GM12878 (cell line): ENCODE measurements around the gene ANKRD33B.

Experiments
- EGR1 ChIP-seq, 2 experiments: IDR thresholded peaks; 1 replicate in 1 of 2; 2 replicates in 1 of 2; pipeline ENCODE4 v1.6.1; 2011 to 2012; ENCODE audit warnings: low read depth in 2 of 2, low read length in 2 of 2, borderline replicate concordance in 1 of 2, mild to moderate bottlenecking in 1 of 2, moderate library complexity in 1 of 2
- EP300 ChIP-seq, 2 experiments: fragments of 150-350 bp in 1 of 2; IDR thresholded peaks; 2 replicates each; pipeline ENCODE4 v1.6.1; 2011 to 2012; ENCODE audit warnings: low read depth in 2 of 2, low read length in 2 of 2, borderline replicate concordance in 1 of 2, improper control_type of control experiment in 1 of 2, inconsistent platforms in 1 of 2; ENCODE audit not compliant: control insufficient read depth in 1 of 2
- KDM1A ChIP-seq: fragments of 200-600 bp; sonication (generic); IDR thresholded peaks from 2 replicates; pipeline ENCODE4 v1.6.1; 2016; ENCODE audit warnings: borderline replicate concordance
- KLF5 ChIP-seq: fragments of 450-650 bp; IDR thresholded peaks from 2 replicates; pipeline ENCODE4 v1.6.1; 2014; ENCODE audit warnings: mild to moderate bottlenecking; ENCODE audit not compliant: partially characterized antibody
- POLR2AphosphoS2 ChIP-seq: IDR thresholded peaks from 2 replicates; pipeline ENCODE4 v1.6.1; 2011; ENCODE audit warnings: low read depth, mild to moderate bottlenecking, low read length, improper control_type of control experiment, moderate library complexity
- RAD21 ChIP-seq: IDR thresholded peaks from 2 replicates; pipeline ENCODE4 v1.6.1; 2011; ENCODE audit warnings: mild to moderate bottlenecking, low read depth, low read length, moderate library complexity; ENCODE audit not compliant: insufficient read depth
- SP1 ChIP-seq: IDR thresholded peaks from one replicate; pipeline ENCODE4 v1.6.1; 2011; ENCODE audit warnings: low read depth, low read length
- SRF ChIP-seq, 2 experiments: IDR thresholded peaks; 2 replicates each; pipeline ENCODE4 v1.6.1; 2011; ENCODE audit warnings: low read depth in 2 of 2, low read length in 2 of 2, mild to moderate bottlenecking in 1 of 2, moderate library complexity in 1 of 2
- TF ChIP-seq, protein P1 (sequence below), 3 experiments: IDR thresholded peaks in 2 of 3; conservative IDR thresholded peaks in 1 of 3; 2 replicates each; pipeline ENCODE4 v1.5.1; 2011; ENCODE audit warnings: low read depth in 3 of 3, low read length in 3 of 3, mild to moderate bottlenecking in 3 of 3, control low read depth in 2 of 3, moderate library complexity in 2 of 3, inconsistent platforms in 1 of 3, mixed read lengths in 1 of 3; ENCODE audit not compliant: control insufficient read depth in 2 of 3, insufficient read depth in 1 of 3; ENCODE audit errors: extremely low read depth in 1 of 3
- TF ChIP-seq, protein P2 (sequence below): IDR thresholded peaks from 2 replicates; pipeline ENCODE4 v1.6.1; 2012; ENCODE audit warnings: low read length, inconsistent platforms
- TF ChIP-seq, protein P3 (sequence below): fragments of 150-350 bp; IDR thresholded peaks from 2 replicates; pipeline ENCODE4 v1.6.1; 2014; ENCODE audit warnings: mild to moderate bottlenecking, low read depth, low read length

DNA sequence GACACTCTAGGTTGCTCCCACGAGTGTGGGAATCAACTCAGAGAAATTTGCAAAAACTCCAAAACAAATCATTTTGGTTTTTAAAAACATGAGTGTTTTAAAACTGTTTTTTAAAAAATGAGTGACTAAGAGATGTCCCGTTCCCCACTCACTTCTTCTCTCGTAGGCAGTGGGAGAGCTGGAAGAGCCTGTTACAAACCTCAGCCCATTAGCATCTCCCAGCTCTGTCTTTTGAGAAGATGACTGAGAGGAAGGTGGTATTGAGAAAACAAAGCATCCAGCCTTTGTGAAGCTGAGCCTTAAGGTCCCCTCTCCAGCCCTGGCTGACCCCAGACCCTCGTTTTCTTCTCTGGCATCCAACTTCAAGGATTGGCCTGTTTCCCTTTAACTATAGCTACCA, 4.7 kb upstream of the ANKRD33B start:
- TF ChIP-seq, protein P1, sequence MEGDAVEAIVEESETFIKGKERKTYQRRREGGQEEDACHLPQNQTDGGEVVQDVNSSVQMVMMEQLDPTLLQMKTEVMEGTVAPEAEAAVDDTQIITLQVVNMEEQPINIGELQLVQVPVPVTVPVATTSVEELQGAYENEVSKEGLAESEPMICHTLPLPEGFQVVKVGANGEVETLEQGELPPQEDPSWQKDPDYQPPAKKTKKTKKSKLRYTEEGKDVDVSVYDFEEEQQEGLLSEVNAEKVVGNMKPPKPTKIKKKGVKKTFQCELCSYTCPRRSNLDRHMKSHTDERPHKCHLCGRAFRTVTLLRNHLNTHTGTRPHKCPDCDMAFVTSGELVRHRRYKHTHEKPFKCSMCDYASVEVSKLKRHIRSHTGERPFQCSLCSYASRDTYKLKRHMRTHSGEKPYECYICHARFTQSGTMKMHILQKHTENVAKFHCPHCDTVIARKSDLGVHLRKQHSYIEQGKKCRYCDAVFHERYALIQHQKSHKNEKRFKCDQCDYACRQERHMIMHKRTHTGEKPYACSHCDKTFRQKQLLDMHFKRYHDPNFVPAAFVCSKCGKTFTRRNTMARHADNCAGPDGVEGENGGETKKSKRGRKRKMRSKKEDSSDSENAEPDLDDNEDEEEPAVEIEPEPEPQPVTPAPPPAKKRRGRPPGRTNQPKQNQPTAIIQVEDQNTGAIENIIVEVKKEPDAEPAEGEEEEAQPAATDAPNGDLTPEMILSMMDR (IDR thresholded peaks at IDR 0.05 in 2 of 3, conservative IDR thresholded peaks at IDR 0.05 in 1 of 3; ENCODE audit: control insufficient read depth in 2 of 3, extremely low read depth in 1 of 3, insufficient read depth in 1 of 3, low read depth in 3 of 3, low read length in 3 of 3): no peak
- TF ChIP-seq EGR1 (IDR thresholded peaks at IDR 0.05; ENCODE audit: borderline replicate concordance in 1 of 2, low read depth in 2 of 2, low read length in 2 of 2): no peak
- TF ChIP-seq, protein P2, sequence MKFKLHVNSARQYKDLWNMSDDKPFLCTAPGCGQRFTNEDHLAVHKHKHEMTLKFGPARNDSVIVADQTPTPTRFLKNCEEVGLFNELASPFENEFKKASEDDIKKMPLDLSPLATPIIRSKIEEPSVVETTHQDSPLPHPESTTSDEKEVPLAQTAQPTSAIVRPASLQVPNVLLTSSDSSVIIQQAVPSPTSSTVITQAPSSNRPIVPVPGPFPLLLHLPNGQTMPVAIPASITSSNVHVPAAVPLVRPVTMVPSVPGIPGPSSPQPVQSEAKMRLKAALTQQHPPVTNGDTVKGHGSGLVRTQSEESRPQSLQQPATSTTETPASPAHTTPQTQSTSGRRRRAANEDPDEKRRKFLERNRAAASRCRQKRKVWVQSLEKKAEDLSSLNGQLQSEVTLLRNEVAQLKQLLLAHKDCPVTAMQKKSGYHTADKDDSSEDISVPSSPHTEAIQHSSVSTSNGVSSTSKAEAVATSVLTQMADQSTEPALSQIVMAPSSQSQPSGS: no peak
- TF ChIP-seq POLR2AphosphoS2: no peak
- no peak for TF ChIP-seq RAD21
- no peak for TF ChIP-seq KLF5
- no peak for TF ChIP-seq SP1
- TF ChIP-seq KDM1A: no peak
- TF ChIP-seq, protein P3, sequence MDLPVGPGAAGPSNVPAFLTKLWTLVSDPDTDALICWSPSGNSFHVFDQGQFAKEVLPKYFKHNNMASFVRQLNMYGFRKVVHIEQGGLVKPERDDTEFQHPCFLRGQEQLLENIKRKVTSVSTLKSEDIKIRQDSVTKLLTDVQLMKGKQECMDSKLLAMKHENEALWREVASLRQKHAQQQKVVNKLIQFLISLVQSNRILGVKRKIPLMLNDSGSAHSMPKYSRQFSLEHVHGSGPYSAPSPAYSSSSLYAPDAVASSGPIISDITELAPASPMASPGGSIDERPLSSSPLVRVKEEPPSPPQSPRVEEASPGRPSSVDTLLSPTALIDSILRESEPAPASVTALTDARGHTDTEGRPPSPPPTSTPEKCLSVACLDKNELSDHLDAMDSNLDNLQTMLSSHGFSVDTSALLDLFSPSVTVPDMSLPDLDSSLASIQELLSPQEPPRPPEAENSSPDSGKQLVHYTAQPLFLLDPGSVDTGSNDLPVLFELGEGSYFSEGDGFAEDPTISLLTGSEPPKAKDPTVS: no peak
- no peak for TF ChIP-seq SRF (IDR thresholded peaks at IDR 0.05; ENCODE audit: low read depth in 2 of 2, low read length in 2 of 2)
- no peak for TF ChIP-seq EP300 (IDR thresholded peaks at IDR 0.05; ENCODE audit: borderline replicate concordance in 1 of 2, control insufficient read depth in 1 of 2, low read depth in 2 of 2, low read length in 2 of 2)
